IMR-90 (cell line): ENCODE results near the gene DUSP22. TPM values are rescaled to one million over a fixed set of nuclear protein-coding genes. Genes with fewer than 3 reads are reported as not detected.

Experiments
- ATAC-seq: fragments of 200-7000 bp; cut with Tn5 transposase; 2 replicates; pipeline ENCODE4 v1.9.1; 2020; ENCODE audit warnings: low read depth, mild to moderate bottlenecking, moderate library complexity
- BruUV-seq: library from RNA; stranded (reverse); fragments of 400-500 nt; replicated peaks from 2 replicates; lab custom pipeline; 2021; lab: Mats Ljungman, UMichigan
- CTCF ChIA-PET: fragments of 300-600 bp; formaldehyde crosslinking; extraction: SDS; loops from one replicate; lab custom pipeline; 2021; ENCODE audit warnings: antibody characterized with exemption; lab: Yijun Ruan, JAX
- POLR2A ChIA-PET: fragments of 300-600 bp; sonication (Branson Sonifier 250); formaldehyde crosslinking; loops from one replicate; lab custom pipeline; 2022; ENCODE audit warnings: antibody characterized with exemption; ENCODE audit not compliant: unreplicated experiment; lab: Charles Lee
- DNase-seq: peaks from one replicate; pipeline ENCODE4 v3.0.0; 2013
- H2AFZ ChIP-seq: replicated peaks from 2 replicates; pipeline ENCODE3; 2013; ENCODE audit warnings: low read length, mild to moderate bottlenecking; ENCODE audit not compliant: poor library complexity
- H2AK5ac ChIP-seq: 2 replicates; pipeline ENCODE4 v1.6.1; 2013; ENCODE audit warnings: low read depth, low read length, inconsistent platforms
- H2AK9ac ChIP-seq: replicated peaks from 2 replicates; pipeline ENCODE3; 2013; ENCODE audit warnings: mild to moderate bottlenecking, low read depth, low read length, moderate library complexity; ENCODE audit not compliant: poor library complexity
- H2BK120ac ChIP-seq: 2 replicates; pipeline ENCODE4 v1.6.1; 2013; ENCODE audit warnings: low read depth, low read length, inconsistent platforms
- H2BK15ac ChIP-seq: 3 replicates; pipeline ENCODE4 v1.6.1; 2013; ENCODE audit warnings: low read depth, low read length, inconsistent platforms
- H2BK20ac ChIP-seq: 2 replicates; pipeline ENCODE4 v1.6.1; 2013; ENCODE audit warnings: low read depth, mild to moderate bottlenecking, inconsistent platforms, low read length, moderate library complexity
- H2BK5ac ChIP-seq: 2 replicates; pipeline ENCODE4 v1.6.1; 2013; ENCODE audit warnings: mild to moderate bottlenecking, low read depth, low read length, inconsistent platforms; ENCODE audit not compliant: poor library complexity, severe bottlenecking
- H3K14ac ChIP-seq: replicated peaks from 2 replicates; pipeline ENCODE4 v1.6.1; 2013; ENCODE audit warnings: low read depth, low read length, inconsistent platforms
- H3K18ac ChIP-seq: 2 replicates; pipeline ENCODE4 v1.6.1; 2013; ENCODE audit warnings: low read depth, low read length, control low read depth
- H3K23ac ChIP-seq: 2 replicates; pipeline ENCODE4 v1.6.1; 2013; ENCODE audit warnings: low read depth, low read length, inconsistent platforms
- H3K27ac ChIP-seq: 2 replicates; pipeline ENCODE4 v1.5.1; 2013; ENCODE audit warnings: mild to moderate bottlenecking, control low read depth, low read length; ENCODE audit not compliant: insufficient read depth
- H3K27me3 ChIP-seq: 2 replicates; pipeline ENCODE4 v1.6.1; 2013; ENCODE audit warnings: low read length; ENCODE audit not compliant: control insufficient read depth, insufficient read depth
- H3K36me3 ChIP-seq: 2 replicates; pipeline ENCODE4 v1.6.1; 2013; ENCODE audit warnings: low read length, mixed read lengths; ENCODE audit not compliant: control insufficient read depth, insufficient read depth
- H3K4ac ChIP-seq: 2 replicates; pipeline ENCODE4 v1.6.1; 2013; ENCODE audit warnings: low read depth, low read length, inconsistent platforms
- H3K4me1 ChIP-seq: 2 replicates; pipeline ENCODE4 v1.6.1; 2013; ENCODE audit warnings: low read length, mixed read lengths; ENCODE audit not compliant: control insufficient read depth, insufficient read depth
- H3K4me2 ChIP-seq: 2 replicates; pipeline ENCODE4 v1.6.1; 2013; ENCODE audit warnings: low read depth, mild to moderate bottlenecking, control low read depth, low read length, moderate library complexity
- H3K4me3 ChIP-seq: 2 replicates; pipeline ENCODE4 v1.5.1; 2013; ENCODE audit warnings: low read depth, mild to moderate bottlenecking, control low read depth, low read length, moderate library complexity; ENCODE audit not compliant: insufficient read depth
- H3K56ac ChIP-seq: 2 replicates; pipeline ENCODE4 v1.6.1; 2013; ENCODE audit warnings: low read length, inconsistent platforms; ENCODE audit not compliant: insufficient read depth; ENCODE audit errors: extremely low read depth
- H3K79me1 ChIP-seq, 2 experiments: 2 replicates each; pipeline ENCODE4 v1.6.1; 2013; ENCODE audit warnings: low read length in 2 of 2, inconsistent platforms in 1 of 2, low read depth in 1 of 2
- H3K9ac ChIP-seq: 2 replicates; pipeline ENCODE4 v1.6.1; 2013; ENCODE audit warnings: low read depth, low read length, control low read depth
- H3K9me1 ChIP-seq: 2 replicates; pipeline ENCODE4 v1.6.1; 2013; ENCODE audit warnings: low read length, inconsistent platforms; ENCODE audit not compliant: insufficient read depth
- H3K9me3 ChIP-seq: 2 replicates; pipeline ENCODE4 v1.6.1; 2013; ENCODE audit warnings: low read length; ENCODE audit not compliant: control insufficient read depth, insufficient read depth
- H4K20me1 ChIP-seq: 2 replicates; pipeline ENCODE4 v1.6.1; 2013; ENCODE audit warnings: low read length, inconsistent platforms; ENCODE audit not compliant: insufficient read depth
- H4K5ac ChIP-seq: 2 replicates; pipeline ENCODE4 v1.6.1; 2013; ENCODE audit warnings: mild to moderate bottlenecking, low read depth, low read length, control low read depth
- H4K8ac ChIP-seq, 2 experiments: 2 replicates each; pipeline ENCODE4 v1.6.1; 2013; ENCODE audit warnings: low read depth in 2 of 2, low read length in 2 of 2, control low read depth in 1 of 2, inconsistent platforms in 1 of 2
- H4K91ac ChIP-seq: 2 replicates; pipeline ENCODE4 v1.6.1; 2013; ENCODE audit warnings: low read depth, low read length, inconsistent platforms; ENCODE audit not compliant: insufficient read depth
- BHLHE40 ChIP-seq: fragments of 150-350 bp; IDR thresholded peaks from 2 replicates; pipeline ENCODE4 v1.6.1; 2016; ENCODE audit warnings: mild to moderate bottlenecking, low read depth, low read length
- MXI1 ChIP-seq: IDR thresholded peaks from 2 replicates; pipeline ENCODE4 v1.6.1; 2012; ENCODE audit warnings: low read depth, mild to moderate bottlenecking, low read length, moderate library complexity, borderline replicate concordance
- RFX5 ChIP-seq: IDR thresholded peaks from 2 replicates; pipeline ENCODE4 v1.8.0; 2012; ENCODE audit warnings: low read depth, mild to moderate bottlenecking, low read length, moderate library complexity
- SMC3 ChIP-seq: fragments of 150-350 bp; IDR thresholded peaks from 2 replicates; pipeline ENCODE4 v1.6.1; 2016; ENCODE audit warnings: low read depth, mild to moderate bottlenecking, antibody characterized with exemption, low read length, moderate library complexity
- WGBS, 2 experiments: methylation state at CpG; one replicate each; pipeline versions ENCODE4 v1.1.5 to v1.1.7; 2013; ENCODE audit warnings: missing lambda C conversion rate in 2 of 2; ENCODE audit not compliant: insufficient read length in 1 of 2; ENCODE audit errors: extremely low coverage in 2 of 2; 5-methylcytosine and 5-hydroxymethylcytosine counted together
- dilution Hi-C: fragments of 300-500 bp; cut with HindIII; formaldehyde crosslinking; loops from one replicate; pipeline ENCODE4 v1.14.3; 2018; ENCODE audit warnings: low sequenced_read_pairs; ENCODE audit not compliant: unreplicated experiment
- in situ Hi-C: fragments of 300-500 bp; cut with MboI; formaldehyde crosslinking; loops from 3 replicates; pipeline ENCODE4 v1.14.3; 2019; ENCODE audit warnings: low sequenced_read_pairs, inconsistent platforms, mixed read lengths
- intact Hi-C: fragments of 100-400 bp; cut with micrococcal nuclease; formaldehyde crosslinking; loops from 2 replicates; pipeline ENCODE4 v1.10.0; 2022
- polyA plus RNA-seq, 3 experiments: library from polyadenylated mRNA; depleted of rRNA; stranded (reverse); fragments of >200 nt; gene quantifications; 2 replicates each; pipeline ENCODE4 v1.2.3, GENCODE V29; 2012; ENCODE audit warnings: low replicate concordance in 1 of 3
- total RNA-seq: library from RNA; depleted of rRNA; stranded (reverse); fragments of >200 nt; gene quantifications from 2 replicates; pipeline ENCODE4 v1.2.3, GENCODE V29; 2012
- TF ChIP-seq, protein P1 (sequence below): conservative IDR thresholded peaks from 2 replicates; pipeline ENCODE4 v1.5.1; 2012; ENCODE audit warnings: mild to moderate bottlenecking, low read depth, low read length, improper control_type of control experiment

The DUSP22 gene
- total and polyA plus RNA-seq, 2 of the 4 experiments (the other 2 are of a cell fraction) = 7.1 to 8.2 TPM

DNA sequence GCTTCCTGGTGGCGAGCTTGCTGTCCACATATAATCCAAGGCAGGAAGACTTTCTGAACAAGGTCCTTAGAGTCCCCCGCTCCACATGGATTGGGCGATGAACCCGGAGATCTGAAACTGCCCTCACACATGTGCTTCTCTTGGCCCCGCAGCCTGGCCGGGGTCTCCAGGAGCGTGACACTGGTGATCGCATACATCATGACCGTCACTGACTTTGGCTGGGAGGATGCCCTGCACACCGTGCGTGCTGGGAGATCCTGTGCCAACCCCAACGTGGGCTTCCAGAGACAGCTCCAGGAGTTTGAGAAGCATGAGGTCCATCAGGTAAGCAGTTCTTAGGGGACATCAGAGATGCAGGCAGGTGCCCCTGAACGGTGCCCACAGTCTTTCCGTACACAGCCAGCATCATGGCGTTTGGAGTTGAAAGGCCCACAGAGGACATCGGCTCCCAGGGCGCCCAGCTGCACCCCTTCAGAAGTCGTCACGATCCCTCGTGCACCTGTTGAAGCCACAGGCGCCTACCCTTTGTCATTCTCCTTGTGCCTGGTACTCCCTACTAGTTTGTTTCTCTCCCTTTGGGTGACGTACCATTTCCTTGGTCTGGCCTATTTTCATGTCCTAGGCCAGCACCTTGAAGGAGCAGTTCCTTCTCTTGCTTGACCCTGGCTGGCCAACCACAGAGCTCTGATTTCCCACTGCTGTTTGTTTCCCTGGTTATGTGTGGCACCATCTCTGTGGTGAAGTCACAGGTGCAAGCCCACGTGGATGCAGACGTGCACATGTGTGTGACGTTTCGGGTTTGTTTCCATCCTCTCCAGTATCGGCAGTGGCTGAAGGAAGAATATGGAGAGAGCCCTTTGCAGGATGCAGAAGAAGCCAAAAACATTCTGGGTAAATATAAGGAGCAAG is 55.9 kb downstream of the DUSP22 start:
- H3K27ac ChIP-seq = no peak overlapping the region
- no peak overlapping the region for H4K8ac ChIP-seq
- no peak overlapping the region for H3K9ac ChIP-seq
- no peak overlapping the region for H2BK15ac ChIP-seq
- no peak overlapping the region for H2BK120ac ChIP-seq
- POLR2A ChIA-PET = no interaction called here
- dilution Hi-C loops (no loop called here), in situ Hi-C loops (no loop called here), intact Hi-C loops (no loop called here)
- no peaks in the 10 kb centered on the region for H3K27me3 ChIP-seq
- no peak overlapping the region for H2BK5ac ChIP-seq
- H4K20me1 ChIP-seq = no peaks in the 10 kb centered on the region; the same call in 1 of the 2 replicates
- no TSS peak for BruUV-seq
- DNase-seq (no peak), ATAC-seq (no peak)
- no peak overlapping the region for H4K91ac ChIP-seq
- peaks cover 5% of the 10 kb centered on the region; the same call in 1 of the 2 replicates for H3K9me3 ChIP-seq
- H3K79me1 ChIP-seq = no peaks in the 10 kb centered on the region
- 89% methylated on average over 25 of the region's 27 CpGs; no CpG with 5 or more reads in 1 of the 2 experiments for WGBS, 2 experiments
- H3K9me1 ChIP-seq = no peaks in the 10 kb centered on the region; the same call in 1 of the 2 replicates
- no peak overlapping the region for H3K18ac ChIP-seq
- no peak overlapping the region for H3K56ac ChIP-seq
- no peak overlapping the region for H4K5ac ChIP-seq
- H3K23ac ChIP-seq = no peak overlapping the region
- H2AK5ac ChIP-seq = no peak overlapping the region
- no peak overlapping the region for H2AK9ac ChIP-seq
- TF ChIP-seq BHLHE40 (no peak), MXI1 (no peak), RFX5 (no peak), SMC3 (no peak)
- TF ChIP-seq, protein P1, sequence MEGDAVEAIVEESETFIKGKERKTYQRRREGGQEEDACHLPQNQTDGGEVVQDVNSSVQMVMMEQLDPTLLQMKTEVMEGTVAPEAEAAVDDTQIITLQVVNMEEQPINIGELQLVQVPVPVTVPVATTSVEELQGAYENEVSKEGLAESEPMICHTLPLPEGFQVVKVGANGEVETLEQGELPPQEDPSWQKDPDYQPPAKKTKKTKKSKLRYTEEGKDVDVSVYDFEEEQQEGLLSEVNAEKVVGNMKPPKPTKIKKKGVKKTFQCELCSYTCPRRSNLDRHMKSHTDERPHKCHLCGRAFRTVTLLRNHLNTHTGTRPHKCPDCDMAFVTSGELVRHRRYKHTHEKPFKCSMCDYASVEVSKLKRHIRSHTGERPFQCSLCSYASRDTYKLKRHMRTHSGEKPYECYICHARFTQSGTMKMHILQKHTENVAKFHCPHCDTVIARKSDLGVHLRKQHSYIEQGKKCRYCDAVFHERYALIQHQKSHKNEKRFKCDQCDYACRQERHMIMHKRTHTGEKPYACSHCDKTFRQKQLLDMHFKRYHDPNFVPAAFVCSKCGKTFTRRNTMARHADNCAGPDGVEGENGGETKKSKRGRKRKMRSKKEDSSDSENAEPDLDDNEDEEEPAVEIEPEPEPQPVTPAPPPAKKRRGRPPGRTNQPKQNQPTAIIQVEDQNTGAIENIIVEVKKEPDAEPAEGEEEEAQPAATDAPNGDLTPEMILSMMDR = no peak
- no peak overlapping the region for H3K4me2 ChIP-seq
- no peak overlapping the region for H3K14ac ChIP-seq
- H3K4me3 ChIP-seq = no peak overlapping the region
- CTCF ChIA-PET = no interaction called here
- H2AFZ ChIP-seq = no peak overlapping the region
- H2BK20ac ChIP-seq = no peak overlapping the region
- no peak overlapping the region for H3K4ac ChIP-seq
- no peaks in the 10 kb centered on the region for H3K4me1 ChIP-seq
- no peaks in the 10 kb centered on the region; the same call in 1 of the 2 replicates for H3K36me3 ChIP-seq
